Measurements from ENCODE around the gene DCP1A. TPM values are rescaled to one million over a fixed set of nuclear protein-coding genes. Genes with fewer than 3 reads are reported as not detected.
A peak's percentile ranks its signal among the peaks of the same experiment; 100 is the strongest.

DCP1A gene
- total RNA-seq, 1 experiment from 2014 or later = 22.7 TPM

GRCh38 chr3:53247619-53248018, 99.7 kb downstream of the DCP1A start:
- DNase-seq = no peak
- intact Hi-C loops (cut with micrococcal nuclease; ENCODE audit: unreplicated experiment) = no loop called here
- no peak overlapping the region for H2AFZ ChIP-seq
- peaks cover 100% of the 10 kb centered on the region for H3K79me2 ChIP-seq (ENCODE audit: low read depth)
- H3K9me2 ChIP-seq (ENCODE audit: insufficient read depth) = no peaks in the 10 kb centered on the region
- CTCF ChIA-PET = interaction anchor here (0.7 kb wide), 1 partner anchor 24 kb away, joined by 7 read pairs; no protein-coding TSS in a partner anchor
- H3K27ac ChIP-seq = no peak overlapping the region
- peaks cover 23% of the 10 kb centered on the region for H3K36me3 ChIP-seq (ENCODE audit: low read depth)
- TF ChIP-seq, protein P1, sequence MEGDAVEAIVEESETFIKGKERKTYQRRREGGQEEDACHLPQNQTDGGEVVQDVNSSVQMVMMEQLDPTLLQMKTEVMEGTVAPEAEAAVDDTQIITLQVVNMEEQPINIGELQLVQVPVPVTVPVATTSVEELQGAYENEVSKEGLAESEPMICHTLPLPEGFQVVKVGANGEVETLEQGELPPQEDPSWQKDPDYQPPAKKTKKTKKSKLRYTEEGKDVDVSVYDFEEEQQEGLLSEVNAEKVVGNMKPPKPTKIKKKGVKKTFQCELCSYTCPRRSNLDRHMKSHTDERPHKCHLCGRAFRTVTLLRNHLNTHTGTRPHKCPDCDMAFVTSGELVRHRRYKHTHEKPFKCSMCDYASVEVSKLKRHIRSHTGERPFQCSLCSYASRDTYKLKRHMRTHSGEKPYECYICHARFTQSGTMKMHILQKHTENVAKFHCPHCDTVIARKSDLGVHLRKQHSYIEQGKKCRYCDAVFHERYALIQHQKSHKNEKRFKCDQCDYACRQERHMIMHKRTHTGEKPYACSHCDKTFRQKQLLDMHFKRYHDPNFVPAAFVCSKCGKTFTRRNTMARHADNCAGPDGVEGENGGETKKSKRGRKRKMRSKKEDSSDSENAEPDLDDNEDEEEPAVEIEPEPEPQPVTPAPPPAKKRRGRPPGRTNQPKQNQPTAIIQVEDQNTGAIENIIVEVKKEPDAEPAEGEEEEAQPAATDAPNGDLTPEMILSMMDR (conservative IDR thresholded peaks at IDR 0.05) = no peak
- no peak for TF ChIP-seq EZH2 (IDR thresholded peaks at IDR 0.05; ENCODE audit: low read depth)
- POLR2A ChIA-PET (ENCODE audit: unreplicated experiment) = no interaction called here
- no TSS peak for BruUV-seq (replicated peaks)
- no peaks in the 10 kb centered on the region for H3K9me3 ChIP-seq (ENCODE audit: insufficient read depth, low read depth)
- peak overlapping the region; percentile 99; the same call in 1 of the 2 replicates for H3K4me2 ChIP-seq
- H4K20me1 ChIP-seq (ENCODE audit: insufficient read depth) = peaks cover 98% of the 10 kb centered on the region
- H3K27me3 ChIP-seq (ENCODE audit: insufficient read depth, low read depth) = no peaks in the 10 kb centered on the region
- peaks cover 73% of the 10 kb centered on the region for H3F3A ChIP-seq (ENCODE audit: insufficient read depth, low read depth)
- no peak overlapping the region for H3K4me3 ChIP-seq
- H3K4me1 ChIP-seq (replicated peaks; ENCODE audit: insufficient read depth) = peaks cover 93% of the 10 kb centered on the region

DNA sequence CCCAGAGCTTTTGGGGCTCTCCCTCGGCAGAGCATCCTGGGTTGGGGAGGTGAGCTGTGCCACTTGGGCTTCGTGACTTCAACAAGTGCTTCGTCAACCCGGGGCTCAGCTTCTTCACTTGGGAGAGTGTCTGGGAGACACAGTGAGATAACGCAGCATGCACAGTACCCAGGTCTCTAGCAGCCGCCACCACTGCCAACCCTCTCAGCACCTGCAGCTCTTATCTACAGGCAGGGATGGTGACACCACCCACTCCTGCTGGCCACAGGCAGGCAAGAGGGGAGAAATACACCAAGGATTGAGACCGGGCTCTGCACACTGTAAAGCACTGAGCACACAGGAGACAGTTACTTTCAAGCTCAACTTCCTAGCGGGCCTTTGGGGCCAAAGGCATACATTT, 103.1 kb downstream of the DCP1A start:
- Histone ChIP-seq H3K4me3 (no peak overlapping the region), H3K4me1 (replicated peaks; ENCODE audit: insufficient read depth) (peaks cover 94% of the 10 kb centered on the region), H3K79me2 (ENCODE audit: low read depth) (peaks cover 99% of the 10 kb centered on the region), H3K27me3 (ENCODE audit: insufficient read depth, low read depth) (no peaks in the 10 kb centered on the region), H3F3A (ENCODE audit: insufficient read depth, low read depth) (peaks cover 84% of the 10 kb centered on the region), H3K4me2 (peak overlapping the region; percentile 19; the same call in 1 of the 2 replicates), H4K20me1 (ENCODE audit: insufficient read depth) (peaks cover 96% of the 10 kb centered on the region), H3K36me3 (ENCODE audit: low read depth) (peaks cover 30% of the 10 kb centered on the region; the same call in 1 of the 2 replicates), H3K9me3 (ENCODE audit: insufficient read depth, low read depth) (no peaks in the 10 kb centered on the region), H3K27ac (peak overlapping the region; percentile 95; the same call in 1 of the 2 replicates), H3K9me2 (ENCODE audit: insufficient read depth) (no peaks in the 10 kb centered on the region), H2AFZ (no peak overlapping the region)
- ChIA-PET CTCF (interaction anchor here (0.6 kb wide), 1 partner anchor 23 kb away, joined by 6 read pairs; no protein-coding TSS in a partner anchor), POLR2A (ENCODE audit: unreplicated experiment) (interaction anchor here (0.5 kb wide), 1 partner anchor 18 kb away, joined by 35 read pairs; no protein-coding TSS in a partner anchor)
- TF ChIP-seq, protein P1 (conservative IDR thresholded peaks at IDR 0.05) = no peak
- no peak for TF ChIP-seq EZH2 (IDR thresholded peaks at IDR 0.05; ENCODE audit: low read depth)
- DNase-seq = no peak
- intact Hi-C loops (cut with micrococcal nuclease; ENCODE audit: unreplicated experiment) = no loop called here
- no TSS peak for BruUV-seq (replicated peaks)

GRCh38 chr3:53243785-53244184, 103.6 kb downstream of the DCP1A start:
- Histone ChIP-seq H3K9me2 (ENCODE audit: insufficient read depth) (no peaks in the 10 kb centered on the region), H4K20me1 (ENCODE audit: insufficient read depth) (peaks cover 94% of the 10 kb centered on the region), H3K4me2 (peak overlapping the region; percentile 16; the same call in 1 of the 2 replicates), H3K4me1 (replicated peaks; ENCODE audit: insufficient read depth) (peaks cover 95% of the 10 kb centered on the region), H3K9me3 (ENCODE audit: insufficient read depth, low read depth) (no peaks in the 10 kb centered on the region), H3K27me3 (ENCODE audit: insufficient read depth, low read depth) (no peaks in the 10 kb centered on the region), H3F3A (ENCODE audit: insufficient read depth, low read depth) (peaks cover 87% of the 10 kb centered on the region), H3K79me2 (ENCODE audit: low read depth) (peaks cover 94% of the 10 kb centered on the region), H3K36me3 (ENCODE audit: low read depth) (peaks cover 34% of the 10 kb centered on the region; the same call in 1 of the 2 replicates), H3K4me3 (no peak overlapping the region), H2AFZ (no peak overlapping the region), H3K27ac (peak overlapping the region; percentile 95; the same call in 1 of the 2 replicates)
- intact Hi-C loops (cut with micrococcal nuclease; ENCODE audit: unreplicated experiment) = no loop called here
- no peak for DNase-seq
- no peak for TF ChIP-seq EZH2 (IDR thresholded peaks at IDR 0.05; ENCODE audit: low read depth)
- TF ChIP-seq, protein P1 (conservative IDR thresholded peaks at IDR 0.05) = no peak
- CTCF ChIA-PET = no interaction called here
- BruUV-seq (replicated peaks) = no TSS peak
- POLR2A ChIA-PET (ENCODE audit: unreplicated experiment) = interaction anchor here (0.5 kb wide), 1 partner anchor 19 kb away, joined by 35 read pairs; no protein-coding TSS in a partner anchor

All from PC-9 (cell line).